Motor neuron (in vitro differentiated cells): Measurements from ENCODE around the gene OOSP3. TPM values are rescaled to one million over a fixed set of nuclear protein-coding genes. Genes with fewer than 3 reads are reported as not detected.
A peak's percentile ranks its signal among the peaks of the same experiment; 100 is the strongest.

ENCODE experiments used
- ATAC-seq, 8 experiments: fragments of 200-7000 bp; cut with Tn5 transposase; replicated peaks in 6 of 8; 2 replicates each; pipeline ENCODE4 v1.8.0; 2021; ENCODE audit warnings: mild to moderate bottlenecking in 8 of 8, moderate library complexity in 8 of 8
- H3K27ac ChIP-seq, 2 donors: fragments of 250-450 bp; sonication (Bioruptor Pico); 2 replicates each; pipeline ENCODE4 v1.9.0; 2021; ENCODE audit warnings: antibody characterized with exemption in 2 of 2, mild to moderate bottlenecking in 2 of 2, moderate library complexity in 1 of 2
- H3K4me1 ChIP-seq, 2 donors: fragments of 250-450 bp; sonication (Bioruptor Pico); replicated peaks in 1 of 2; 2 replicates each; pipeline ENCODE4 v1.6.1; 2021; ENCODE audit warnings: antibody characterized with exemption in 2 of 2, mild to moderate bottlenecking in 2 of 2, moderate library complexity in 1 of 2
- H3K4me3 ChIP-seq, 5 donors: fragments of 250-450 bp; sonication (Bioruptor Pico); 2 replicates each; pipeline ENCODE4 v1.9.0; 2021; ENCODE audit warnings: antibody characterized with exemption in 5 of 5, mild to moderate bottlenecking in 5 of 5, moderate library complexity in 4 of 5
- WGBS, 10 experiments: fragments of 450-650 bp; shearing (Covaris generic); methylation state at CpG; one replicate each; pipeline ENCODE4 v1.0.0; 2022; 5-methylcytosine and 5-hydroxymethylcytosine counted together
- in situ Hi-C, 9 experiments: fragments of 400-800 bp; cut with MboI; loops; one replicate each; pipeline ENCODE4 v1.15.0; 2021; ENCODE audit warnings: low sequenced_read_pairs in 9 of 9, low pct_unique_long_range_greater_than_20kb in 2 of 9; ENCODE audit not compliant: unreplicated experiment in 9 of 9
- total RNA-seq, 8 experiments: library from RNA; unstranded; fragments of 300-600 nt; gene quantifications; 2 replicates each; pipeline versions ENCODE4 v1.2.3 to v1.2.4, GENCODE V29; 2022

Gene OOSP3
- total RNA-seq, 8 experiments from 2014 or later: not detected

DNA sequence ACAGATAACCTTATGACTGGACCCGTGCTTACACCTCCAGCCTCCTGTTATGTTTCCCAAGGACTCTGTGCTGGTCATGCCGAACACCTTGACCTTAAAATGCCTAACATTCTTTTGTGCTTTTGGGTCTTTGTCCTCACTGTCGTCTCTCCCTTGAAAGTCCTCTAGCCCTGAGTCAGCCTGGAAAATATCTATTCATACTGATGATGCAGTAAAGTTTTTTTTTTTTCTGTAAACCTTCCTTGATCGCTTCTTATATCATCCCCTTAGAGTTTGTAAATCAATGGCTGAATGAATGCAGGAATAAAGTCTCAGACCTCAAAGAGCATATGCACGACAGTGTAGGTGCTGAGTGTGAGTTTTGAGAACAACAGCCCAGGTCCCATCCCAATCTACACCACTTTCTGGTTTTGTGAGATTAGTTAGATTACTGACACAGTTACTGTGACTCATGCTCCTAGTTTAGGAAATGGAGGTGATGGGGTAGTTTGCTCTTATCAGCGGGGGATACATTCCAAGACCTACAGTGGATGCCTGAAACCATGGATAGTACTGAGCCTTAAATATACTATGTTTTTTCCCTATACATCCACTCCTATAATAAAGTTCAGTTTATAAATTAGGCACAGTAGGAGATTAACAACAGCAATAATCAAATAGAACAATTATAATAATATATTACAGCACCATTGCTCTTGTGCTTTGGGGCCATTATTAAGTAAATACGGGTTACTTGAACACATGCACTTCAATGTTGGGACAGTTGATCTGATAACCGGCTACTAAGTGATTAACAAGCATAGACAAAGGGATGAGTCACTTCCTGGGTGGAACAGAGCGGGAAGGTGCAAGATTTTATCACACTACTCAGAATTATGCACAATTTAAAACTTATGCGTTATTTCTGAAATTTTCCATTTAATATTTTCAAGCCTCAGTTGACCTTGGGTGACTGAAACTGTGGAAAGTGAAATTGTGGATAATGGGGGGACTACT is 20.8 kb upstream of the OOSP3 start:
- WGBS, 10 experiments: 21 to 91% (median 65%) methylated on average over 2 to 10 of the region's 10 CpGs
- H3K4me1 ChIP-seq: no peaks in the 10 kb centered on the region
- ATAC-seq: peak in 3 of 8 experiments; percentile 77 to 86 (median 78)
- no peak overlapping the region for H3K27ac ChIP-seq
- H3K4me3 ChIP-seq: no peak overlapping the region
- in situ Hi-C loops: no loop called here

DNA sequence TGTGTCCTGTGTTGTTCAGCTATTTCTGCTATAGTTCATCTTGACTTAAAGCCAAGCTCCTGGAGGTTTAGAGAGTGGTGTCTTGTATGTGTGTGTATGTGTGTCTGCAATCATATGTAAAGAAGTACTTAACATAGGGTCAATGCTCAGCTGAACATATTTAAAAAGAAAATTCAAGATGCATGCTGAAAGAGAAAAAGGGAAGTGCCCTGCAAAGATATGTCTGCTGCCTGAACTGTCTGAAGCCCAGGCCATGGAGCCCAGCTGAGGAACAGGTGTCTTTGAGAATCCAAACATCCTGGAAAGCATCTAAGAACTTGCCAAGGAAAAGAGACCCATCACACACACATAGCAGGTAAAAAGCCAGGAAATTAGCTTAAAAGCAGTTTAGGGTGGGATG is 18.9 kb upstream of the OOSP3 start:
- Histone ChIP-seq H3K27ac (no peak overlapping the region), H3K4me3 (no peak overlapping the region), H3K4me1 (no peaks in the 10 kb centered on the region)
- ATAC-seq: peak in 2 of 8 experiments; percentile 15 to 55
- in situ Hi-C loops: no loop called here

DNA sequence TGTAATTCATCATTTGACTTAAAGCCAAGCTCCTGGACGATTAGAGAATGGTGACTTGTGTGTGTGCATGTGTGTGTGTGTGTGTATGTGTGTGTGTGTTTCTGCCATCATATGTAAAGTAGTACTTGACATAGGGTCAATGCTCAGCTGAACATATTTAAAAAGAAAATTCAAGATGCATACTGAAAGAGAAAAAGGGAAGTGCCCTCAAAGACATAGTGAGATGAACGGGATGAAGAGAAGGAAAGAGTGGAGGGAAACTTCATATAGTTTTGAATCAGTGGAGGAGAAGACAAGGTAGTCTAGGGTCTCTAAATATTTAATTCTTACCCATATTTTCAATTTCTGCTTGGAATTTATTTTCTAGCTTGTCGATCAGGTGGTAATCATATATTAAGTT is 16.3 kb upstream of the OOSP3 start:
- WGBS, 10 experiments: 14 to 83% (median 63%) methylated on average over 1 to 3 of the region's 3 CpGs; no CpG with 5 or more reads in 1 of the 10 experiments

DNA sequence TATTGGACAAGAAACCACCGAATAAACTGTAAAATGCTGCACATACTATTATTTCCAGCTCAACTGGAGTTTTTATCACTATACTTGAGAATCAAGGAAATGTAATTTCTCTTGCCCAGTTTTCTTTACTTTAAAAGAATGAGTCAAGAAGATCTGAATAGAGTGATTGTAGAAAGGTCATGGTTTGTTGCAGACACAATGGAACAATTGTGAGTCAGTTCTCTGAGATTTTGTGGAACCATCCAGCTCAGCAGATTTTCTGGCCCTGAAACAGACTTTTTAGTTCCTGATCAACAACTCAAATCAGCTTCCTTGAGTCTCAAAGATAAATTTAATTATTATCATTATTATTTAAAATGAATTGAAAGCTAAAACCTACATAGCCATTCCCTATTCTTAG is 13.6 kb upstream of the OOSP3 start:
- in situ Hi-C loops: no loop called here
- 0 to 100% (median 71%) methylated on average over 1 of the region's 1 CpG; no CpG with 5 or more reads in 3 of the 10 experiments for WGBS, 10 experiments
- H3K4me1 ChIP-seq: no peaks in the 10 kb centered on the region
- no peak for ATAC-seq
- H3K4me3 ChIP-seq: no peak overlapping the region
- no peak overlapping the region for H3K27ac ChIP-seq

More for the DNA sequence above, 16.3 kb upstream of the OOSP3 start:
- no peak for ATAC-seq
- H3K27ac ChIP-seq: no peak overlapping the region
- no peaks in the 10 kb centered on the region for H3K4me1 ChIP-seq
- H3K4me3 ChIP-seq: no peak overlapping the region
- in situ Hi-C loops: no loop called here

DNA sequence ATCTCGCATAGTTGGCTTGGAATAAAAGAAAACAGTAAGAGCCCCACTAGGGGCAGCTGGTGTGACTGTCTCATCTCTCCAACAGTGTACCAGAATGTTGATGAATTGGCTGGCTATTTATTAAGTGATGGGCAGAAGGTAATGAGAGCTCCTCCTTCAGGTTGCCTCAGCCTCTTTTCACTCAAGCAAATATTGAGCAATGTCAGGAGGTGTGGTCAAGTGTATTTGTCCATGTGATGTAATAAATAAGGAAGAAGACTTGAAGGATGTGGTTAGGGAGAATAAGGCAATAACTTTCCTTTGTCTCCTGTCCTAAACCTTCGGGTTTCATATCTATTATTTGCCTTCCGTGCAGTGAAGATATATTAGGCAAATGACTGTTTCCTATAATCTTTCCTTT is 12.2 kb upstream of the OOSP3 start, which contains the start of gene TCN1:
Gene TCN1, minus strand, starts transcription at position 91 of the 400 bp plus-strand sequence. Its CDS starts 17 bp downstream, at position 74.
- WGBS, 10 experiments: 0 to 100% (median 44%) methylated on average over 1 to 3 of the region's 3 CpGs
- ATAC-seq: peak in 1 of 8 experiments; percentile 39
- in situ Hi-C loops: no loop called here
- H3K4me3 ChIP-seq: no peak within 1 kb of the TSS
- no peaks in the 10 kb centered on the region for H3K4me1 ChIP-seq
- no peak within 1 kb of the TSS for H3K27ac ChIP-seq

DNA sequence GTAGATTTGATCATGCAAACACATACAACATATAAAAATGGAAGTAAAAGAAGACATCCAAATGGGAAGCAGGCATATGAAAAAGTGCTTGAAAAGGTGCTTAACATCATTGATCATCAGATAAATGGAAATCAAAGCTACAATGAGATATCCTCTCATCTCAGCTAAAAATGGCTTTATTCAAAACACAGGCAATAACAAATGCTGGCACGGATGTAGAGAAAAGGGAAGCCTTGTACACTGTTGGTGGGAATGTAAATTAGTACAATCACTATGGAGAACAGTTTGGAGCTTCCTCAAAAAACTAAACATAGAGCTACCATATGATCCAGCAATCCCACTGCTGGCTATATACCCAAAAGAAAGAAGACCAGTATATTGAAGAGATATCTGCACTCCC is 11.7 kb upstream of the OOSP3 start:
- no peak overlapping the region for H3K27ac ChIP-seq
- no peak overlapping the region for H3K4me3 ChIP-seq
- 0 to 88% (median 59%) methylated on average over 1 of the region's 1 CpG; no CpG with 5 or more reads in 4 of the 10 experiments for WGBS, 10 experiments
- ATAC-seq: no peak
- no peaks in the 10 kb centered on the region for H3K4me1 ChIP-seq
- in situ Hi-C loops: no loop called here

DNA sequence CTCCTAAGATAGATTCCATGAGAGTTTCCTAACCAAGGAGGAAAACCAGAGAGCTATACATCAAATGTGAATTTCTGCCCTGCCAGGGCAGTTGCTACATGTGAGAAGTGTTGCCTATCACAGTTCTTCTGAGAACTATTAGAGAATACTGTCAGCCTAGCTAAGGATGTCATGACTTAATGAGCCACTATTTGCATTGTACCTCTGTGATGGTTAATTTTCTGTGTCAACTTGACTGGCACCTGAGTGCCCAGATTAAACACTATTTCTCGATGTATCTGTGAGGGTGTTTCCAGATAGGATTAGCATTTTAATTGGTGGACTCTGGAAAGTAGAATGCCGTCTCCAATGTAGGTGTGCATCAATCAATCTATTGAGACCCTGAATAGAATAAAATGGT is 10.6 kb upstream of the OOSP3 start:
- ATAC-seq: no peak
- in situ Hi-C loops: no loop called here
- H3K27ac ChIP-seq: no peak overlapping the region
- 0 to 100% (median 83%) methylated on average over 1 to 2 of the region's 2 CpGs; no CpG with 5 or more reads in 3 of the 10 experiments for WGBS, 10 experiments
- no peak overlapping the region for H3K4me3 ChIP-seq
- no peaks in the 10 kb centered on the region for H3K4me1 ChIP-seq

DNA sequence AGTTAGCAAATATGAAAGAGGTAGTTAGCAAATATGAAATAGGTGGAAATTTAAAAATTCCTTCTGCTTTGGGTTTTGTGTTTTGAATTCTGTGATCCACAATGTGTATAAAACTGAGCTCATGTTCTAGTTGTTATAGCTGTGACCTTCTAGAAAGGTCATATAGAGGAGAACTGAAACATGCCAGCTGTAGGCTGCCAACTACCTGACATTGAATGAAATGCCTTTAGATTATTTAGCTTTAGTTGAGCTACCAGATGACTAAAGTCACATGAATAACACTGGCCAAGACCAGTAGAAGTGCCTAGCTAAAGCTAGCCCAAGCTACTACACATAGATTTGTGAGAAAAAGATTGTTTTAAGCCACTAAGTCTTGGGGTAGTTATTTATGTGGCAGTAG is 6.5 kb upstream of the OOSP3 start:
- Histone ChIP-seq H3K27ac (no peak overlapping the region), H3K4me3 (no peak overlapping the region), H3K4me1 (no peaks in the 10 kb centered on the region)
- ATAC-seq: no peak
- in situ Hi-C loops: no loop called here

DNA sequence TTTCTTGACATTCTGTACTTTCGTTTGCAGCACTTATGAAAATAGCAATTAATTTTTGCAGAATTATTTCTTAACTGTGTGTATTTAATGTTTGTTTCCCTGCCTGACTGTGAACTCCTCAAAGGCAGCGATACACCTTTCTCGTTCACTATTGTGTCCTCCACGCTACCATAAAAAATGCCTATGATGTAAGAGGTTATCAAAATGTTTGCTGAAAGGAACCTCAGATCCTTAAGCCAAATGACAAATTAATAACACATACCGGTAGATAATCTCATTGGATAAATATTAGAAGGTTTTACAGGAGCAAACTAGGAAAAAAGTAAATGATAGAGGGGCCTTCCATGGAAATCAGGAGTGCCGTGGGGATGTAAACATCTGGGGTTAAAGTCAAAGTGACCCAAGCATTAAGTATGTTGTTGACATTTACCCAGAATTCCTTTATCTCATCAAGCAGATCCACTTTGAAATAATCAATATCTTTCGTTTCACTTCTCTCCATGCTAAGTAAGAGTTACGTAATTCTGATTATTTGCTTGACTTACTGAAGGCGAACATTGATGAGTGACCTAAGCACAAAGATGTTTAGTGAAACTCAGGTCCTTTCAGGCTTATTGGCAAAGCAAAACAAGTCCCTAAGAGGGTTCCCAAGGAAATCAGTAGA is 2.6 kb upstream of the OOSP3 start:
- in situ Hi-C loops: no loop called here
- Histone ChIP-seq H3K4me3 (no peak overlapping the region), H3K27ac (no peak overlapping the region), H3K4me1 (no peaks in the 10 kb centered on the region)
- ATAC-seq: no peak
- WGBS, 10 experiments: 51 to 96% (median 86%) methylated on average over 2 to 9 of the region's 9 CpGs

DNA sequence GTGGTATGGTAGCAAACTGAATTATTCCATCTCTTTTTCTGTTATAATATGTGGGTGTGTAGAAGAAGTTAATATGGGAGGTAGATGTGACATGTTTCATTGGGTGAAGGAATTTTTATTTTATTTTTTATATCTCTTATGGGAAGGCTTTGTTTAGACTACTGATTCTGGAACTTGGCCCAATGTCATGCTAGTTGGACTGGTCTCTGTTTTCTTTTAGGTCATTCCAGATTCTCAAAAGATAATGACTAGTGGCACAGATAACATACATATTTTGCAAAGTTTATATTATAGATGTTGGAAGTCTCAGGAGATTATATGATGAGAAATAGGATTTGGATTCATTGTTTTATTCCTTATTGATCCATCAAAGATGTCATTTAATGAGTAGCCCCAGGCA is 1.3 kb upstream of the OOSP3 start:
- ATAC-seq: no peak
- Histone ChIP-seq H3K27ac (no peak overlapping the region), H3K4me1 (no peaks in the 10 kb centered on the region), H3K4me3 (no peak overlapping the region)
- in situ Hi-C loops: no loop called here

DNA sequence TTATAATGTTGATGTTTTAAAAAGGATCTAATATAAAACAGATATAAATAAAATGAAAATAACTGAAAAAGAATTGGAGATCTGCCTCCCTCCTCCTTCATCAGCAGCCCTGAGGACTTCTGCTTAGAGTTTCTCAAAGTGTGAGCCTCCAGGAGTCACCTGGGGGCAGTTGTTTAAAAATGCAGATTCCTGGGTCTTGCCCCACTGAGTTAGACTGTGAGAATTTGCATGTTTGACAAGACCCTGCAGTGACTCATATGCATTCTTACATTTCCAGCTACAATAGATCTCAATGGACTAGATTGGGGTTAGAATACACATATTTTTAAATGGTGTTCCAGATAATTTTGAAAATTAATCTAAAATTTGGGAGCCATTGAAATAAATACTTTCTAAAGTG is 798 bp upstream of the OOSP3 start:
- Histone ChIP-seq H3K27ac (no peak overlapping the region), H3K4me1 (no peaks in the 10 kb centered on the region), H3K4me3 (no peak overlapping the region)
- ATAC-seq: peak in 2 of 8 experiments; percentile 72
- in situ Hi-C loops: no loop called here

DNA sequence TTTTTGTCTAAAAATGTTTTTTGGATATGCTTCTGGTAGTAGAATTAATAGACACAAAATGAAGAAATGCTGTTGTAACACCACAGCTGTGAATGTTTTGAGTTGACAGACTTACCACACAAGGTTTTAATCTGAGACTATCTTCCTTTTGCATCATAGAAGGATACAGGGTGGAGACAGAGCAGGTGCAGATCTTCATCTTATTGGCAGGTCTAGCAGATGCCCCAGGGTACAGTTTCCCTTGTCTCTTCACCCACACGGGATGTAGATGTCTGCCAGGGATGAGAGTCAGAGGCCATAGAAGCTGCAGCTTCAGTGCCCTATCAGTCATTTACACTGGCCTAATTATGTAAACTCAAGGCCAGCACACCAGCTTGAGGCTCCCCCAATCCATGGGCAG is 985 bp downstream of the OOSP3 start:
- H3K4me3 ChIP-seq: no peak overlapping the region
- 0 to 71% (median 67%) methylated on average over 1 of the region's 1 CpG; no CpG with 5 or more reads in 7 of the 10 experiments for WGBS, 10 experiments
- H3K27ac ChIP-seq: no peak overlapping the region
- H3K4me1 ChIP-seq: no peaks in the 10 kb centered on the region
- in situ Hi-C loops: no loop called here
- ATAC-seq: peak in 3 of 8 experiments; percentile 24 to 72 (median 38)

DNA sequence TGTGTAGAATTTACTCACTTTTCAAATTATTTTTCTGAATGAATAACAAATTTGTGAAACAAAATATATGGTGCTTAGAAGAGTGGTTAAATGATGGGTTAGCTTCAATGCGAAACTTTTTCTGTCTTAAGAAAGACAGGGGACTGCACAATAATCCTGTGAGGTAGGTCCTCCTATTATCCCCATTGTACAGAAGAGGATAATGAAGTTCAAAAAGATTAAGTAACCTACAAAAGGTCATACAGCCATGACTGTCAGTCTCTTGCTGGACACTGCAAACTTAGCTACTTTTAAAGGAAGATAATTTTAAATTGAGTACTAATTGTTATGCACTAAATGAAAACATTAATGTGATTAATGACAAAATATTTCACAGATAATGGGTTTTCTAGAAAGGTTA is 5.0 kb downstream of the OOSP3 start:
- H3K4me3 ChIP-seq: no peak overlapping the region
- H3K27ac ChIP-seq: no peak overlapping the region
- in situ Hi-C loops: no loop called here
- 50 to 100% (median 83%) methylated on average over 1 of the region's 1 CpG; no CpG with 5 or more reads in 3 of the 10 experiments for WGBS, 10 experiments
- ATAC-seq: no peak
- H3K4me1 ChIP-seq: no peaks in the 10 kb centered on the region
